Kasumi-1 (cell line): ENCODE measurements around the gene ANO4.
"Not testable (repeated sequence)": the region's sequence is repeated elsewhere in the genome, so short reads cannot be mapped to it uniquely, and the experiment has no call there.

Experiments used
- DNase-seq, 2 experiments: peaks; one replicate each; lab custom pipeline; 2025; lab: John Stamatoyannopoulos, UW

ANO4 gene

DNA sequence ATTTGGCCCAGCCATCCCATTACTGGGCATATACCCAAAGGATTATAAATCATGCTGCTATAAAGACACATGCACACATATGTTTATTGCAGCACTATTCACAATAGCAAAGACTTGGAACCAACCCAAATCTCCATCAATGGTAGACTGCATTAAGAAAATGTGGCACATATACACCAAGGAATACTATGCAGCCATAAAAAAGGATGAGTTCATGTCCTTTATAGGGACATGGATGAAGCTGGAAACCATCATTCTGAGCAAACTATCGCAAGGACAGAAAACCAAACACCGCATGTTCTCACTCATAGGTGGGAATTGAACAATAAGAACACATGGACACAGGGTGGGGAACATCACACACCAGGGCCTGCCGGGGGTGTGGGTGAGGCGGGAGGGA lies 295.6 kb downstream of the ANO4 start:
- not testable (repeated sequence) for DNase-seq

GRCh38 chr12:101097829-101098580 lies 303.4 kb downstream of the ANO4 start:
- no peak for DNase-seq

DNA sequence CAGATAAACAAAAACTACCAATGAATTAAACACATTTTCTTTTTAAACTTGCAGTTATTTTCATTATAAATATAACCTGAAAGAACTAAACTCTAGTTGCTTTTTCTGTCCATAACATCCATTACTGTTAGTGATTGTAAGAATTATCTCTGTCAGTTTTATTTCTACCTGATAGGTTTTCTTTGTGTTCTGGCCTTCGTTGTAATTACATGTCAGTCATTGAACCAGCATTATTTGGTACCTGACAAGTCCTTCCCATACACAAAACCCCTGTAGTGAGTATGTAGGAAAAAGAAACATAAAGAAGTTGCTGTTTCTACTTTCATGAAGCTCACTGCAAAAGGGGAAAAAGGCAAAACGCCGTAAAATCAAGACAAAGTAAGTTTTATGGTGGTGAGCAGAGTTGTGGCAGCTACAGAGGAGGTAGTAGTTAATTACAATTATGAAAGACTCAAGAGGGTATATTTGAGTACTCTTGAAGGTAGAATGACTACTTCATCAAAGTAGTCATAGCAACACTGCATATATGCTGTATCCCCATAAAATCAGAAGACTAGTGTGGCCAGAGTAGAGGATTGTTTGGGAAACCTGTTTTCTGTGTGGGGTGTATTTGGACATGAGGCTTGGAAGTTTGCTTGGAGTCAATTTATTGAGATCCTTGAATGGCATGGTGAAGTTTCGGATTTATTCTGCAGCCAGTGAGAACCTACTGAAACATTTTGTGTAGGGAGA lies 312.6 kb downstream of the ANO4 start:
- DNase-seq: no peak

GRCh38 chr12:101108130-101108529 lies 313.6 kb downstream of the ANO4 start:
- DNase-seq: no peak

- DNase-seq: no peak
These were observed 316.3 kb downstream of the ANO4 start for GRCh38 chr12:101110866-101111265.

GRCh38 chr12:101111441-101111840 lies 316.9 kb downstream of the ANO4 start:
- no peak for DNase-seq

GRCh38 chr12:101115326-101115725 lies 320.8 kb downstream of the ANO4 start:
- no peak for DNase-seq

DNA sequence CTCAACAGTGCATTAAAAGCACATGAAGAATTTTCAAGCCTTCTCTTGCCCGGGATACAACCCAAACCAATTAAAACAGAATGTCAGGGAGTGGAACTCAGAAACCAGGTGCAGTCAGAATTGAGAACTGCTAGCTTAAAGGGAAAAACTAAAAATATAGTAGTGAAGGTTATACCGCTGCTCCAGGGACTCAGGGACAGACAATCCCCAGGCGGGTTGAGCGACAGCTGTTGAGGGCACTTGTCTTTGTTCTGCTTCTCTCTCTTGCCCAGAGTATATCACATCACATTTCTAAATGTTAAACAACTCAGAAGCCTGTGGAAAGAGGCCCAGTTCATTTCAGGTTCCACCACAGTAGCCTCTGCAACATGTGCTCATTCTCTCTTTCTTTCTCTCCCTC lies 322.3 kb downstream of the ANO4 start:
- DNase-seq: no peak

GRCh38 chr12:101117842-101118241 lies 323.3 kb downstream of the ANO4 start:
- DNase-seq: no peak

DNA sequence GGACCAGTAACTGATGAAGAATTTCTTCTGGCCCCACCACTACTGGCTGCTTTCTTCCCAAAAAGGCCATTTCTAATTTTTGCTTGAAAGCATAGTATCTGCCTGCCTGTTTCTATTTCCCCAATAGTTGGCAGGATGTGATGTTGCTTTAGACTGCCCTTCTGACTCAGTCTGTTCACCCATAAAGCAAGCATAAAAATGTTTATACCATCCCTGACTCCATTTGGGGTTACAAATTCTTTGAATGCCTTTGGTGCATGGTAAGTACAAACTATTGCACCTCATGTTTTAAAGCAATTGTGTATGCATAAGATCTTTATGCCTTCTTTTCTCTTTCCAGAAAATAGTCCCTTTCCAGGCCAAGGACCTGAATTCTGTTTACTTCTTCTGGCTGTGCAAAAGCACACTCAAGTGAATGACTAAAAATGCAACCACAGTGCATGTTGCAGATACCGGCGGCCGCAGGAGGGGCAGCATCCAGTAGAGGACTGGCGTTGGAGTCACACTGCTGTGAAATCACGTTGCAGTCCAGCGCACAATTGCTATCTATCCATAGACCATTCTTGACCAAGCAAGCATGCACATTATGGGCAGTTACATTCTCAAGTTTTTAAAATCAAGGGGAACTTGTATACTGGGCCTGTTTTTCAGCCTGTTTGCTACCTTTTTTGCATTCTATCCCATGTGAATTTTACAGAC lies 333.1 kb downstream of the ANO4 start:
- DNase-seq: no peak

DNA sequence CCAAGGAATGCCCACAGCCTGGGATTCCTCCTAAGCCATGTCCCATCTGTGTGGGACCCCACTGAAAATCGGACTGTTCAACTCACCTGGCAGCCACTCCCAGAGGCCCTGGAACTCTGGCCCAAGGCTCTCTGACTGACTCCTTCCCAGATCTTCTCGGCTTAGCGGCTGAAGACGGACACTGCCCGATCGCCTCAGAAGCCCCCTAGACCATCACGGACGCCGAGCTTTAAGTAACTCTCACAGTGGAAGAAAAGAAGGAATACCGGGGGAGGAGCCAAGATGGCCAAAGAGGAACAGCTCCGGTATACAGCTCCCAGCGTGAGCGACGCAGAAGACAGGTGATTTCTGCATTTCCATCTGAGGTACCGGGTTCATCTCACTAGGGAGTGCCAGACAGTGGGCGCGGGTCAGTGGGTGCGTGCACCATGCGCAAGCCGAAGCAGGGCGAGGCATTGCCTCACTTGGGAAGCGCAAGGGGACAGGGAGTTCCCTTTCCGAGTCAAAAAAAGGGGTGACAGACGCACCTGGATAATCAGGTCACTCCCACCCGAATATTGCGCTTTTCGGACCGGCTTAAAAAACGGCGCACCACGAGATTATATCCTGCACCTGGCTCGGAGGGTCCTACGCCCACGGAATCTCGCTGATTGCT lies 351.3 kb downstream of the ANO4 start:
- DNase-seq: not testable (repeated sequence)

DNA sequence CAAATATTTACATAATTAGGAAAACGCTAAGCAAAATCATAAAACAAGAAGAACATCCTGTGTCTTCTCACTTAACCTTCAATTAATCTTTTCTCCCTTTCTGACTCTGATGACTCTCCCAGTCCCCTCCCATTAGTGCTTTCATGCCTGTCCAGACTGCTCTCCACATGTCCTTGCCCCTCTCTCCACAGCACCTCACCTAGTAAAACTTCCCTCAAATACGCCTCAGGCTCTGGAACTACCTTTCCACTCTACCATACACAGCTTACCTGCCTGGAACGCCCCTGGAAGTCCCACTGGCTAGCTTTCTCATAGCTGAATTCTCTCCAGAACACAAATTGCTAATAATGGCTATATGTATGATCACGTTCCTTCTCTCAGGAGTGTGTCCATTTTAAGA lies 370.7 kb downstream of the ANO4 start:
- no peak for DNase-seq

DNA sequence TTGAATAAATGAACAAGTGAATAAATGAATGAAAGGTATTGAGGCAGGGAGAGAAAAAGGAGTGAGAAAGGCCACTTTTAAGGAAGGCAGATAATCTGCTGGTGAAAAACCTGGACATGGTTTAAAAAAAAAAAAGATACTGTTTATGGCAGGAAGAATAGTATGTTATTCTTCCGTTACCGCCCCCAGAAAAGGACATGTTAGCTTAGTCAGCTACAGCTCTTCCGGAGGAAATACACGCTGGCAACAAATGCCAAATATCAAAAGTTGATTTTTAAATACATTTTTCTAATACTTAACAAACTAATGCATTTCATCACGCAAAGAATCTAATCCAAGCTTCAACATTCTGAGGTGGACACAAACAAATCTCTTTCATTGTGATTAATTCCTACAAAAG lies 372.3 kb downstream of the ANO4 start:
- DNase-seq: no peak

- no peak for DNase-seq
These were observed 373.4 kb downstream of the ANO4 start for GRCh38 chr12:101168001-101168400.

GRCh38 chr12:101172316-101172715 lies 377.7 kb downstream of the ANO4 start:
- DNase-seq: no peak

GRCh38 chr12:101173197-101173749 lies 378.7 kb downstream of the ANO4 start:
- no peak for DNase-seq

GRCh38 chr12:101174541-101174940 lies 380.0 kb downstream of the ANO4 start:
- no peak for DNase-seq
